Chondrocyte (in vitro differentiated cells): ENCODE data around the gene BATF3. TPM values are rescaled to one million over a fixed set of nuclear protein-coding genes. Genes with fewer than 3 reads are reported as not detected.

Experiments used
- DNase-seq: peaks from one replicate; pipeline ENCODE4 v3.0.0; 2021; ENCODE audit warnings: mixed read lengths, low spot score
- H3K27ac Mint-ChIP-seq: one replicate; pipeline ENCODE4 v1.8.0; 2021; ENCODE audit warnings: mild to moderate bottlenecking, moderate library complexity, mixed read lengths; ENCODE audit not compliant: unreplicated experiment
- H3K27me3 Mint-ChIP-seq: 2 replicates; pipeline ENCODE4 v1.8.0; 2021; ENCODE audit warnings: low read depth, mixed read lengths
- H3K36me3 Mint-ChIP-seq: 2 replicates; pipeline ENCODE4 v1.8.0; 2021; ENCODE audit warnings: low read depth, mixed read lengths
- H3K4me1 Mint-ChIP-seq: 2 replicates; pipeline ENCODE4 v1.8.0; 2021; ENCODE audit warnings: low read depth, mild to moderate bottlenecking, mixed read lengths
- H3K4me3 Mint-ChIP-seq: one replicate; pipeline ENCODE4 v1.8.0; 2021; ENCODE audit warnings: mild to moderate bottlenecking, moderate library complexity, mixed read lengths; ENCODE audit not compliant: unreplicated experiment
- H3K9me3 Mint-ChIP-seq: 2 replicates; pipeline ENCODE4 v1.8.0; 2021; ENCODE audit warnings: low read depth, mixed read lengths
- long read RNA-seq: library from polyadenylated mRNA; stranded (forward); transcript quantifications from one replicate; pipeline ENCODE4 v2.0.0, GENCODE V29; 2021
- total RNA-seq: library from RNA; stranded (reverse); gene quantifications from 3 replicates; pipeline ENCODE4 v1.2.1, GENCODE V29; 2021
- TF ChIP-seq, protein P1 (sequence below): fragments of 200-600 bp; sonication (generic); IDR thresholded peaks from 2 replicates; pipeline ENCODE4 v1.5.0; 2021; ENCODE audit warnings: antibody characterized with exemption, mild to moderate bottlenecking, moderate library complexity

Gene BATF3, protein sequence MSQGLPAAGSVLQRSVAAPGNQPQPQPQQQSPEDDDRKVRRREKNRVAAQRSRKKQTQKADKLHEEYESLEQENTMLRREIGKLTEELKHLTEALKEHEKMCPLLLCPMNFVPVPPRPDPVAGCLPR
- 0.36 to 3.7 TPM (median 1.7 TPM) in 3 replicates for total RNA-seq
- long read RNA-seq: 0 reads

DNA sequence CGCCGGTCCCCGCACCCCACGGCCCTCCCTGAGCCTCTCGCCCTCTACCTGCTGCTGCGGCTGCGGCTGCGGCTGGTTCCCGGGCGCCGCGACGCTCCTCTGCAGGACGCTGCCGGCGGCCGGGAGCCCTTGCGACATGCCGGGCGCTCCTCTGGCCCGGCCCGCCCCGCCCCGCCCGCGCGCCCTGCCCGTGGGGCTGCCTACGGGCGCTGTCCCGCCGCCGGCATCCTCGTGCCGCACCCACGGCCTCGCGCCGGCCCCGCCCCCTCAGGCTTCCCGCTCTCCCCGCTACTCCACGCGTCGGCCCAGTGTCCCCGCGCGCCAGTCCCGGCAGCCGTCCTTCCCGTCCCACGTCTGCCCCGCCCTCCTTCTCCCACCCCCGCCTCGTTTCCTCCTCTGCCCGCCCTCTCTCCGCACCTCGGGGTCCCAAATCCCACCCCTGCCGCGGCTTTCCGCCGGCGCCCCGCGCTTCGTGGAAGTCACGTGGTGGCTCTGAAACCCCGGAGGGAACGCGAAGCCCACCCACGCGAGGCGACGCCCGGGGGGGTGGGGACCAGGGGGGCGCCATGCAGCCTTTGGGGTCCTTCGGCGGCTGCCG lies at the start of gene BATF3:
TSS of gene BATF3 (minus strand) at position 216 of the 598 bp plus-strand sequence. CDS start at position 138, 78 bp downstream.
- Mint-ChIP-seq H3K27me3 (peaks cover 25% of the 10 kb centered on the region), H3K9me3 (no peaks in the 10 kb centered on the region), H3K4me1 (peaks cover 8% of the 10 kb centered on the region), H3K27ac (peak within 1 kb of the TSS; percentile 42), H3K36me3 (peaks cover 6% of the 10 kb centered on the region), H3K4me3 (peak within 1 kb of the TSS; percentile 76)
- DNase-seq: no peak
- TF ChIP-seq, protein P1, sequence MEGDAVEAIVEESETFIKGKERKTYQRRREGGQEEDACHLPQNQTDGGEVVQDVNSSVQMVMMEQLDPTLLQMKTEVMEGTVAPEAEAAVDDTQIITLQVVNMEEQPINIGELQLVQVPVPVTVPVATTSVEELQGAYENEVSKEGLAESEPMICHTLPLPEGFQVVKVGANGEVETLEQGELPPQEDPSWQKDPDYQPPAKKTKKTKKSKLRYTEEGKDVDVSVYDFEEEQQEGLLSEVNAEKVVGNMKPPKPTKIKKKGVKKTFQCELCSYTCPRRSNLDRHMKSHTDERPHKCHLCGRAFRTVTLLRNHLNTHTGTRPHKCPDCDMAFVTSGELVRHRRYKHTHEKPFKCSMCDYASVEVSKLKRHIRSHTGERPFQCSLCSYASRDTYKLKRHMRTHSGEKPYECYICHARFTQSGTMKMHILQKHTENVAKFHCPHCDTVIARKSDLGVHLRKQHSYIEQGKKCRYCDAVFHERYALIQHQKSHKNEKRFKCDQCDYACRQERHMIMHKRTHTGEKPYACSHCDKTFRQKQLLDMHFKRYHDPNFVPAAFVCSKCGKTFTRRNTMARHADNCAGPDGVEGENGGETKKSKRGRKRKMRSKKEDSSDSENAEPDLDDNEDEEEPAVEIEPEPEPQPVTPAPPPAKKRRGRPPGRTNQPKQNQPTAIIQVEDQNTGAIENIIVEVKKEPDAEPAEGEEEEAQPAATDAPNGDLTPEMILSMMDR: no peak

DNA sequence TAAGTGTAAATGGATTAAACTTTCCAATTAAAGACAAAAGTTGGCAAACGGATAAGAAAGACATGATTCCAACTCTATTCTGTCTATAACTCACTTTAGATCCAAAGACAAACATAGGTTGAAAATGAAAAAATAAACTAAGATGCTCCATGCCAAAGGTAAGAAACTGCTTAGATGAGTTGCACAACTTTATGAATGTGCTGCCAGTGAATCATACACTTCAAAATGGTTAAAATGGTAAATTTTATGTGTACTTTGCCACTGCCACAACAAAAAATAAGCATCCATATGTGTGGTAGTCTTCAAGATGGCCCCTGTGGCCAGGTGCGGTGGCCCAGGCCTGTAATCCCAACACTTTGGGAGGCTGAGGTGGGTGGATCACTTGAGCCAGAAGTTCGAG lies 46.9 kb upstream of the BATF3 start:
- Mint-ChIP-seq H3K36me3 (peaks cover 4% of the 10 kb centered on the region), H3K4me1 (peaks cover 5% of the 10 kb centered on the region), H3K9me3 (peaks cover 3% of the 10 kb centered on the region), H3K27me3 (no peaks in the 10 kb centered on the region), H3K27ac (no peak overlapping the region), H3K4me3 (no peak overlapping the region)
- TF ChIP-seq, protein P1: no peak
- DNase-seq: no peak

DNA sequence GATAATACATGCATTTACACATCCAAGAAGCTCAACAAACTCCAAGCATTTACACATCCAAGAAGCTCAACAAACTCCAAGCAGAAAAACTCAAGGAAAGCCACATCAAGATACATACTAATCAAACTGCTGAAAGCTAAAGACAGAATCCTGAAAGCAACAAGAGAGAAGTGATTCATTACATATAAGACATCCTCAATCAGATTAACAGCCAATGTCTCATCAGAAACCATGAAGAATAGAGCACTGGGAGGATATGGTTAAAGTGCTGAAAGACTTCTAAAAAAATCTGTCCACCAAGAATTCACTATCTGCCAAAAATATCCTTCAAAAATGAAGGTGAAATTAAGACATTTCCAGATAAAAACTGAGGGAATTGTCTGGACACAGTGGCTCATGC lies 45.7 kb upstream of the BATF3 start:
- no peak overlapping the region for H3K4me3 Mint-ChIP-seq
- peaks cover 10% of the 10 kb centered on the region for H3K36me3 Mint-ChIP-seq
- peaks cover 8% of the 10 kb centered on the region for H3K9me3 Mint-ChIP-seq
- no peak overlapping the region for H3K27ac Mint-ChIP-seq
- H3K4me1 Mint-ChIP-seq: peaks cover 5% of the 10 kb centered on the region
- DNase-seq: no peak
- TF ChIP-seq, protein P1: no peak
- no peaks in the 10 kb centered on the region for H3K27me3 Mint-ChIP-seq

DNA sequence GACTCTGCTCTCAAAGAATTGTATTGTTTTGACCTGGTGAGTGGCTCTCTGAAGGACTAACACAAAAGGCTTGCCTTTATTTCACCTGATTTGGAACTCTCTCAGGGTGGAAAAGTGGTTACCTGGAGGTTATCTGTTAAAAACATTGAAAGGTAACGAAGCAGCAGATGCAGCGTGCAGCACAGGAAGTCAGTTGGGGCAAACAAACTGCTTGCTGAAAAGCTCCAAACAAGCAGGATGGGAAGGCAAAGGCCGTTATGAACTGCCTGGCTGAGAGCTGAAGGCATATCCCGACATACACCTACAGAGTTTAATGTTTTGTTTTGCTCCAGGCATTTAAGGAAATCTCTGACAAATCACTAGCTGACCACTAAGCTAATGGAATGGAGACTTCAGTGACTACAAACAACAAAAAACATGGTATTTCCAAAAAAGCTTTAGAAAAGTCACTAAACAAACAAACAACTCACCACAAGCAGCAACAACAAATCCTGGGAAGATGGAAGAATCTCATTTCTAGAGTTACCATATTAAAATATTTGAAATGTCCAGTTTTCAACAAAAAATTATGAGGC lies 44.3 kb upstream of the BATF3 start:
- TF ChIP-seq, protein P1: no peak
- Mint-ChIP-seq H3K4me3 (no peak overlapping the region), H3K36me3 (peaks cover 10% of the 10 kb centered on the region), H3K9me3 (peaks cover 8% of the 10 kb centered on the region), H3K27ac (no peak overlapping the region), H3K27me3 (no peaks in the 10 kb centered on the region), H3K4me1 (no peaks in the 10 kb centered on the region)
- no peak for DNase-seq

DNA sequence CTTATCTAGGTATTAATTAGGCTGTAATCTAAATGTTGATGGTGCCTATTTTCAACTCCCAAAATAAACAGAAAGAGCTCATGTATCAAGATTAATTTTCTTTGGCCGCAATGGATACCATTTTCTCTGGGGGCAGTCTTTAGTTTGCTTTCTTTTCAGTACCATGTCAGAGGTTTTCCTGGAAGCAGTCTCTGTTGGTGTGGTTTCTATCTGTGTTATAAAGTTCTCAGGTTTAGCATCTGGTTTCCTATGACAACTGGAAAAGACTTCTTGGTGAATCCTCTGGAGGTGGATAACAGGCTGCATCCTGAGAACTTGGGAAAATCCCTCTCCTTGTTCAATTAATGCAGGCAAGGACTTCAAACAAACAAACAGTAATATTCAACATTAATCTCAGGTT lies 38.7 kb upstream of the BATF3 start:
- no peak for DNase-seq
- H3K36me3 Mint-ChIP-seq: peaks cover 15% of the 10 kb centered on the region
- TF ChIP-seq, protein P1: no peak
- H3K4me3 Mint-ChIP-seq: no peak overlapping the region
- no peaks in the 10 kb centered on the region for H3K27me3 Mint-ChIP-seq
- H3K27ac Mint-ChIP-seq: no peak overlapping the region
- peaks cover 8% of the 10 kb centered on the region for H3K9me3 Mint-ChIP-seq
- H3K4me1 Mint-ChIP-seq: no peaks in the 10 kb centered on the region
